ENCODE data around the gene CYLD. TPM values are rescaled to one million over a fixed set of nuclear protein-coding genes. Genes with fewer than 3 reads are reported as not detected.

Gene CYLD
- polyA plus RNA-seq, 1 donor from 2014 or later = 27.6 TPM

GRCh38 chr16:50812046-50812445 lies 70.2 kb downstream of the CYLD start:
- no peaks in the 10 kb centered on the region for H3K79me2 ChIP-seq (replicated peaks; ENCODE audit: insufficient read depth, low read length)
- H4K20me1 ChIP-seq (ENCODE audit: insufficient read depth) = no peaks in the 10 kb centered on the region
- H2AFZ ChIP-seq (ENCODE audit: low read depth, low read length) = no peak overlapping the region
- no peak overlapping the region for H3K4me2 ChIP-seq (ENCODE audit: low read length)
- no peaks in the 10 kb centered on the region for H3F3A ChIP-seq (ENCODE audit: insufficient read depth, low read length, poor library complexity, severe bottlenecking)
- TF ChIP-seq POLR2AphosphoS5 (IDR thresholded peaks at IDR 0.05) (no peak), SMC3 (conservative IDR thresholded peaks at IDR 0.05; ENCODE audit: poor library complexity) (no peak), RAD21 (conservative IDR thresholded peaks at IDR 0.05) (no peak), TAF1 (IDR thresholded peaks at IDR 0.05; ENCODE audit: low read depth) (no peak), EZH2 (IDR thresholded peaks at IDR 0.05; ENCODE audit: borderline replicate concordance, insufficient read depth, low read length, poor library complexity, severe bottlenecking) (no peak), CTCF (IDR thresholded peaks at IDR 0.05; ENCODE audit: poor library complexity, severe bottlenecking) (no peak), MXI1 (conservative IDR thresholded peaks at IDR 0.05; ENCODE audit: poor library complexity, severe bottlenecking) (no peak), EP300 (conservative IDR thresholded peaks at IDR 0.05; ENCODE audit: poor library complexity, severe bottlenecking) (no peak)
- TF ChIP-seq, protein P1, sequence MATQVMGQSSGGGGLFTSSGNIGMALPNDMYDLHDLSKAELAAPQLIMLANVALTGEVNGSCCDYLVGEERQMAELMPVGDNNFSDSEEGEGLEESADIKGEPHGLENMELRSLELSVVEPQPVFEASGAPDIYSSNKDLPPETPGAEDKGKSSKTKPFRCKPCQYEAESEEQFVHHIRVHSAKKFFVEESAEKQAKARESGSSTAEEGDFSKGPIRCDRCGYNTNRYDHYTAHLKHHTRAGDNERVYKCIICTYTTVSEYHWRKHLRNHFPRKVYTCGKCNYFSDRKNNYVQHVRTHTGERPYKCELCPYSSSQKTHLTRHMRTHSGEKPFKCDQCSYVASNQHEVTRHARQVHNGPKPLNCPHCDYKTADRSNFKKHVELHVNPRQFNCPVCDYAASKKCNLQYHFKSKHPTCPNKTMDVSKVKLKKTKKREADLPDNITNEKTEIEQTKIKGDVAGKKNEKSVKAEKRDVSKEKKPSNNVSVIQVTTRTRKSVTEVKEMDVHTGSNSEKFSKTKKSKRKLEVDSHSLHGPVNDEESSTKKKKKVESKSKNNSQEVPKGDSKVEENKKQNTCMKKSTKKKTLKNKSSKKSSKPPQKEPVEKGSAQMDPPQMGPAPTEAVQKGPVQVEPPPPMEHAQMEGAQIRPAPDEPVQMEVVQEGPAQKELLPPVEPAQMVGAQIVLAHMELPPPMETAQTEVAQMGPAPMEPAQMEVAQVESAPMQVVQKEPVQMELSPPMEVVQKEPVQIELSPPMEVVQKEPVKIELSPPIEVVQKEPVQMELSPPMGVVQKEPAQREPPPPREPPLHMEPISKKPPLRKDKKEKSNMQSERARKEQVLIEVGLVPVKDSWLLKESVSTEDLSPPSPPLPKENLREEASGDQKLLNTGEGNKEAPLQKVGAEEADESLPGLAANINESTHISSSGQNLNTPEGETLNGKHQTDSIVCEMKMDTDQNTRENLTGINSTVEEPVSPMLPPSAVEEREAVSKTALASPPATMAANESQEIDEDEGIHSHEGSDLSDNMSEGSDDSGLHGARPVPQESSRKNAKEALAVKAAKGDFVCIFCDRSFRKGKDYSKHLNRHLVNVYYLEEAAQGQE (IDR thresholded peaks at IDR 0.05; ENCODE audit: borderline replicate concordance) = no peak
- H3K27ac ChIP-seq (ENCODE audit: low read length) = no peak overlapping the region
- H3K9me2 ChIP-seq (ENCODE audit: insufficient read depth, low read length) = no peaks in the 10 kb centered on the region
- no peaks in the 10 kb centered on the region for H3K36me3 ChIP-seq (ENCODE audit: insufficient read depth, low read length)
- H3K9ac ChIP-seq (ENCODE audit: low read length) = no peak overlapping the region
- H3K9me3 ChIP-seq (ENCODE audit: low read length) = no peaks in the 10 kb centered on the region
- H3K27me3 ChIP-seq (ENCODE audit: insufficient read depth, low read depth, low read length) = no peaks in the 10 kb centered on the region
- H3K4me3 ChIP-seq (ENCODE audit: low read length) = no peak overlapping the region

DNA sequence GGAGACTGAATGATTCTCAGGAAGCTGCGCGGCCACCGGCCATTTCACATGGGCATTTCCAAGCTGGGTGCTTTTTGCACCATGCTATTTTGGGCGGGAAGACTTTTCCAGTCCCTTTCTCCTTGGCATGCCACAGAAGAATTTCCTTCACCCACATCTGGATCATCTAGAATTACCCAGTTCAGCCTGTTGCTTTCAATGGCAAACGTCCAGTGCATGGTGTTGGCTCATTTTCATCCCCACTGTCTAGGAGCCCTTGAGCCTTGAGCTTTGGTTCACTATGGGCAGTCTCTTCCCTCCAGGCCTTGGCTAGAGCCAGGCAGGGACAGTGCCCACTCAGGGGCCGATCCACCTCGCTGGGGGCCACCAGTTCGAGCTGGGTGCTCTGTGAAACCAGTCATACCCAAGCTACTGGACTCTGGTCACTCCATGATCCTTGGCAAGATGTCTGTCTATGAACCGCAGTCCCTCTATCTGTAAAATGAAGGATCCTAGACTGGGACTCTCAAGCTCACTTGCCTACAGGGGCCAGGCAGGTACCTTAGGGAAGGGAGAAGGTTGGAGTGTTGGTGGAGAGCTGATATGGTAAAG lies 71.1 kb downstream of the CYLD start:
- Histone ChIP-seq H3K27me3 (ENCODE audit: insufficient read depth, low read depth, low read length) (no peaks in the 10 kb centered on the region), H3K4me3 (ENCODE audit: low read length) (no peak overlapping the region), H2AFZ (ENCODE audit: low read depth, low read length) (no peak overlapping the region), H3K79me2 (replicated peaks; ENCODE audit: insufficient read depth, low read length) (no peaks in the 10 kb centered on the region), H3K4me2 (ENCODE audit: low read length) (no peak overlapping the region), H3K9me3 (ENCODE audit: low read length) (no peaks in the 10 kb centered on the region), H3K9me2 (ENCODE audit: insufficient read depth, low read length) (no peaks in the 10 kb centered on the region), H3K36me3 (ENCODE audit: insufficient read depth, low read length) (no peaks in the 10 kb centered on the region), H3F3A (ENCODE audit: insufficient read depth, low read length, poor library complexity, severe bottlenecking) (no peaks in the 10 kb centered on the region), H3K27ac (ENCODE audit: low read length) (no peak overlapping the region), H3K9ac (ENCODE audit: low read length) (no peak overlapping the region), H4K20me1 (ENCODE audit: insufficient read depth) (no peaks in the 10 kb centered on the region)
- TF ChIP-seq TAF1 (IDR thresholded peaks at IDR 0.05; ENCODE audit: low read depth) (no peak), EZH2 (IDR thresholded peaks at IDR 0.05; ENCODE audit: borderline replicate concordance, insufficient read depth, low read length, poor library complexity, severe bottlenecking) (no peak), MXI1 (conservative IDR thresholded peaks at IDR 0.05; ENCODE audit: poor library complexity, severe bottlenecking) (no peak), CTCF (IDR thresholded peaks at IDR 0.05; ENCODE audit: poor library complexity, severe bottlenecking) (no peak), RAD21 (conservative IDR thresholded peaks at IDR 0.05) (no peak), POLR2AphosphoS5 (IDR thresholded peaks at IDR 0.05) (no peak), SMC3 (conservative IDR thresholded peaks at IDR 0.05; ENCODE audit: poor library complexity) (no peak), EP300 (conservative IDR thresholded peaks at IDR 0.05; ENCODE audit: poor library complexity, severe bottlenecking) (no peak)
- TF ChIP-seq, protein P1 (IDR thresholded peaks at IDR 0.05; ENCODE audit: borderline replicate concordance) = no peak

All from neural cell (in vitro differentiated cells).